Subcutaneous abdominal adipose tissue (tissue), 5 donors: ENCODE data around the gene TVP23A.
A peak's percentile ranks its signal among the peaks of the same experiment; 100 is the strongest.

Experiments
- H3K27ac ChIP-seq: one replicate; pipeline ENCODE4 v1.7.0; 2013; ENCODE audit warnings: low read depth, mild to moderate bottlenecking, inconsistent platforms, low read length, moderate library complexity
- H3K27me3 ChIP-seq, 5 donors: one replicate each; pipeline ENCODE4 v1.7.0; 2013; ENCODE audit warnings: low read length in 5 of 5, inconsistent platforms in 1 of 5; ENCODE audit not compliant: control insufficient read depth in 5 of 5, insufficient read depth in 4 of 5
- H3K36me3 ChIP-seq, 5 donors: one replicate each; pipeline ENCODE4 v1.7.0; 2013; ENCODE audit warnings: low read length in 5 of 5; ENCODE audit not compliant: control insufficient read depth in 5 of 5, insufficient read depth in 5 of 5
- H3K4me1 ChIP-seq, 5 donors: one replicate each; pipeline ENCODE4 v1.7.0; 2013; ENCODE audit warnings: low read length in 5 of 5, mild to moderate bottlenecking in 3 of 5, moderate library complexity in 1 of 5; ENCODE audit not compliant: control insufficient read depth in 5 of 5, insufficient read depth in 5 of 5
- H3K4me3 ChIP-seq, 5 donors: one replicate each; pipeline ENCODE4 v1.7.0; 2013; ENCODE audit warnings: low read length in 5 of 5, low read depth in 1 of 5
- H3K9ac ChIP-seq, 5 donors: one replicate each; pipeline ENCODE4 v1.7.0; 2013; ENCODE audit warnings: low read length in 5 of 5, mild to moderate bottlenecking in 4 of 5, moderate library complexity in 3 of 5
- H3K9me3 ChIP-seq, 5 donors: one replicate each; pipeline ENCODE4 v1.7.0; 2013; ENCODE audit warnings: low read length in 5 of 5; ENCODE audit not compliant: control insufficient read depth in 5 of 5
- donor health status: healthy.
- donor health status: healthy.
- donor health status: healthy.
- donor health status: healthy.
- donor health status: healthy.

The TVP23A gene

DNA sequence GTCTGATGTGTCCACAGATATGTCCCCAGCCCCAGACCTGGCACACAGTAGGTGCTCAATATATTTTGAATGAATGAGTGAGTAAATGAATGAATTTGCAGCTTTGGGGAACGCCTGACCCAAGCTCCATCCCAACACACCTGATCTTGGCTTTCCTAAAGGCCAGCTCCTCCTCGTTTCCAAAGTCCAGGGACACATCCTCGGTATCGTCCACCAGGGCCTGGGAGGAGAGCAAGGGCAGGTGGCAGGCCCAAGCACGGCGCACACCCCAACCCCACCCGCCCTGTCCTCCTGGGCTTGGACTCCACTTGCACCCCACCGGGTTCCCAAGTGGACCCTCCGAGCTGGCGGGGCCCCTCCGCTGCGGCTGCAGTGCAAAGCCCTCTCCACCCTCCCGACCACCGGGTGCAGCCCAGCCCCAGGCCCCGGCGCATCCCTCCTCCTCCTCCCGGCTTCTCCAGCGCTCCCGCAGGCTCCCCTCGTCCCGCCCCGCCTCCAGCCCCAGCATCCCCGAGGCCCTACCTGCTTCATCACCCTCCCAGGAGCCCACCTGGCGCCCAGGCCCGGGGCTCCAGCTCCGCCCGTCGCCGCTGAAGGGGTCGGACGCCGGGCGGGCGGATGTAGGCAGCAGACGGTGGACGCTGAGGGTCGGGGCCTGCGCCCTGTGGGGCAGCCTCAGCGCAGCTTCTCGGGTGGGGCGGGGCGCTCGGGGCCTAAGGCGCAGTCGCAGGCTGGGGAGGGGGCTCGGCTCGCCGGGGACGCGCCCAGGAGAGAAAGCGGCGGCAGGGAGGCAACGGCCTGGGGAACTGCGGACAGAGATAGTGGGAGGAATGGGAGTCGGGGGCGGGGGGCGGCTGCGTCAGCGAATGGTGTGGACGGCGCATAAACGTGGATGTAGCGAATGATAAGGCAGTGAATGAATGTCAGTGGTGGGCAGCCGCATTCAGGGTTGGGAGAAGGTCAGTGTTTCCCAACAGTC is at the start of gene TVP23A:
TVP23A (minus strand) TSS at position 832 of the 979 bp plus-strand sequence; CDS start at position 531, 301 bp downstream.
- no peaks in the 10 kb centered on the region for H3K36me3 ChIP-seq
- no peak within 1 kb of the TSS for H3K9ac ChIP-seq
- peaks cover 0 to 4% (median 0%) of the 10 kb centered on the region in 5 donors for H3K4me1 ChIP-seq
- H3K27ac ChIP-seq: no peak within 1 kb of the TSS
- peaks cover 0 to 8% (median 3%) of the 10 kb centered on the region in 5 donors for H3K27me3 ChIP-seq
- H3K9me3 ChIP-seq: no peaks in the 10 kb centered on the region
- H3K4me3 ChIP-seq: no peak within 1 kb of the TSS

GRCh38 chr16:10868104-10868595 is 49.6 kb upstream of the TVP23A start:
- H3K9ac ChIP-seq: peak overlapping the region in 1 of 5 donors; percentile 47
- no peaks in the 10 kb centered on the region for H3K36me3 ChIP-seq
- H3K9me3 ChIP-seq: no peaks in the 10 kb centered on the region
- H3K27ac ChIP-seq: peak overlapping the region; percentile 70
- peaks cover 14 to 66% (median 34%) of the 10 kb centered on the region in 5 donors for H3K4me1 ChIP-seq
- peaks cover 0 to 3% (median 0%) of the 10 kb centered on the region in 5 donors for H3K27me3 ChIP-seq
- H3K4me3 ChIP-seq: peak overlapping the region in 4 of 5 donors; percentile 3 to 45 (median 42)

GRCh38 chr16:10867199-10867598 is 48.6 kb upstream of the TVP23A start:
- H3K4me3 ChIP-seq: peak overlapping the region in 3 of 5 donors; percentile 0 to 42 (median 3)
- peaks cover 0 to 3% (median 0%) of the 10 kb centered on the region in 5 donors for H3K27me3 ChIP-seq
- H3K36me3 ChIP-seq: no peaks in the 10 kb centered on the region
- no peak overlapping the region for H3K9ac ChIP-seq
- H3K27ac ChIP-seq: no peak overlapping the region
- H3K4me1 ChIP-seq: peaks cover 14 to 70% (median 40%) of the 10 kb centered on the region in 5 donors
- no peaks in the 10 kb centered on the region for H3K9me3 ChIP-seq

DNA sequence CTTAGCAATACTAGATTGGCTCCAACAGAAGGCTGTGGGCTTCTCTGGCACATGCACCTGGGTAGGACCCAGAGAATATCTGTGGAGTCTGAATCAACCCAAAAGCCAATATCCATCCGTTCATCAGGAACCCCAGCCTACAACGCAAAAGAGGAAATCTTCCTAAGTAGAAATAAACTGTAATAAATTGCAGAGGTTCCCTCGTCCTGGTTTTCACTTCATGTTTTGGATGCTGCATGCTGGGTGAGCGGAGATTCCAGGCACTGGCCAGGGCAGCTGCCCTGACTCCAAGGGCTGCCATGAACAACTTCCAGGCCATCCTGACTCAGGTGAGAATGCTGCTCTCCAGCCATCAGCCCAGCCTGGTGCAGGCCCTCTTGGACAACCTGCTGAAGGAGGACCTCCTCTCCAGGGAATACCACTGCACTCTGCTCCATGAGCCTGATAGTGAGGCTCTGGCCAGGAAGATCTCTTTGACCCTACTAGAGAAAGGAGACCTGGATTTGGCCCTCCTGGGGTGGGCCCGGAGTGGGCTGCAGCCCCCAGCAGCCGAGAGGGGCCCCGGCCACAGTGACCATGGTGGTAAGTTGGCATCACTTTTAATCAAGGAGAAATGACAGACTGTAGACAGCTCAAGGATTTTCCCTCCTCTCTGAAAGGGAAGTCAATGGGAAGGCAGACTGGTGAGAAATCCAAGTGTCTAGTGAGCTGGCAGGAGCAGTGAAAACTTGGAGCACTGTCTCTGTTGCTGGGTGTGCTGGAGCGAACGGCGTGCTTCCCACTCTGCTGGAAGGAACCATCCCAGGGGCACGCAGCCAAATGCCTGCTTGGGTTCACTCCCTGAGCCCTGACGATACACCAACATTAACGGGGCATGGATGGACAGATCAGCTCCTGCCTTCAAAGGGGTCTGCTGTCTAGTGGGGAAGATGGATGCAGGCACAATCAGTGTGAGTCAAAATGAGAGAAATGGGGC is 47.7 kb upstream of the TVP23A start:
- Histone ChIP-seq H3K4me1 (peaks cover 8 to 62% (median 35%) of the 10 kb centered on the region in 5 donors), H3K9me3 (no peaks in the 10 kb centered on the region), H3K9ac (peak overlapping the region in 2 of 5 donors; percentile 14 to 37), H3K27me3 (peaks cover 0 to 3% (median 0%) of the 10 kb centered on the region in 5 donors), H3K4me3 (peak overlapping the region in 4 of 5 donors; percentile 27 to 51 (median 38)), H3K36me3 (no peaks in the 10 kb centered on the region), H3K27ac (no peak overlapping the region)

DNA sequence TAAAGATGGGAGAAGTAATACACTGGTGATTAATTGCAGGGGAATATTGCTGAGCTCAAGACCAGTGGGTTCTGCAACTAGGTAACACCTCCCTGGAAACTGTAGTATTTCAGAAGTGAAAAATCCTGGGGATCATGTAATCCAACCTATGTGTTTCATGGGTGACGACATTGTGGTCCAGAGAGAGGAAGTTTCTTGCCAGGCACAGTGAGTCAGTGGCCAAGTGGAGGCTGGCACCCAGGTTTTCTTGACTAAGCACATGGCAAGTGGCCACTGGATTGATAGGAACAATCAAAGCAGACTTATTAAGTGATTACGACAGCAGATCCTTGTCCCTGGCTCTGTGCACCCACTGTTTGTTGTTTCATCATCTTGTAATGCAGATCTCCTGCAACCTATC is 43.8 kb upstream of the TVP23A start:
- Histone ChIP-seq H3K9me3 (no peaks in the 10 kb centered on the region), H3K36me3 (no peaks in the 10 kb centered on the region), H3K27me3 (peaks cover 0 to 3% (median 0%) of the 10 kb centered on the region in 5 donors), H3K4me1 (peaks cover 0 to 24% (median 13%) of the 10 kb centered on the region in 5 donors), H3K4me3 (no peak overlapping the region), H3K9ac (no peak overlapping the region), H3K27ac (no peak overlapping the region)

DNA sequence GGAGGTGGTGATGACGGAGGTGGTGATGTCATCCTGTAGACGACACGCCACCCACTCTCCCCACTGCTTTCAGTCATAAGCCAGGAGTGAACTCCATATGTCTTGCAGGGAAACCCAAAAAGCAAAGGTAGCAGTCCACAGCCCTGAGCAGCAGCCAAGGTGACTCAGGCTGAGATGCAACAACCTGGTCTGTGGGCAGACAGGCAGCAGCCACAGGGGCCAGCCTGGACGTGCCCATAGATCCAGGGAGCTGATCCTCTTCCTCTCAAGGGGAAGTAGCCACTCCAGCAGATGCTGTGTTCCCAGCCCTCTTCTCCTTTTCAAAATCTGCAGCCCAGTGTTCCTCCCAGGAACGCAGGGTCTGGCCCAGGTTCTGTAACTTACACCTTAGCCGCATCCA is 41.1 kb upstream of the TVP23A start:
- no peaks in the 10 kb centered on the region for H3K9me3 ChIP-seq
- H3K36me3 ChIP-seq: no peaks in the 10 kb centered on the region
- H3K9ac ChIP-seq: no peak overlapping the region
- H3K4me3 ChIP-seq: no peak overlapping the region
- H3K27me3 ChIP-seq: no peaks in the 10 kb centered on the region
- H3K27ac ChIP-seq: no peak overlapping the region
- peaks cover 0 to 6% (median 0%) of the 10 kb centered on the region in 5 donors for H3K4me1 ChIP-seq

GRCh38 chr16:10859020-10859419 is 40.4 kb upstream of the TVP23A start:
- Histone ChIP-seq H3K9me3 (no peaks in the 10 kb centered on the region), H3K36me3 (no peaks in the 10 kb centered on the region), H3K9ac (no peak overlapping the region), H3K4me1 (peaks cover 0 to 6% (median 0%) of the 10 kb centered on the region in 5 donors), H3K4me3 (no peak overlapping the region), H3K27ac (no peak overlapping the region), H3K27me3 (no peaks in the 10 kb centered on the region)

GRCh38 chr16:10858203-10858602 is 39.6 kb upstream of the TVP23A start:
- H3K4me3 ChIP-seq: no peak overlapping the region
- no peak overlapping the region for H3K27ac ChIP-seq
- H3K4me1 ChIP-seq: peaks cover 0 to 6% (median 0%) of the 10 kb centered on the region in 5 donors
- H3K9me3 ChIP-seq: no peaks in the 10 kb centered on the region
- no peak overlapping the region for H3K9ac ChIP-seq
- H3K36me3 ChIP-seq: no peaks in the 10 kb centered on the region
- no peaks in the 10 kb centered on the region for H3K27me3 ChIP-seq

GRCh38 chr16:10856042-10856441 is 37.4 kb upstream of the TVP23A start:
- H3K27ac ChIP-seq: no peak overlapping the region
- H3K36me3 ChIP-seq: no peaks in the 10 kb centered on the region
- H3K4me1 ChIP-seq: peaks cover 0 to 6% (median 3%) of the 10 kb centered on the region in 5 donors
- H3K4me3 ChIP-seq: no peak overlapping the region
- no peak overlapping the region for H3K9ac ChIP-seq
- no peaks in the 10 kb centered on the region for H3K9me3 ChIP-seq
- no peaks in the 10 kb centered on the region for H3K27me3 ChIP-seq
